Endothelial cell of umbilical vein (primary cell): Measurements from ENCODE around the gene MEAK7. TPM values are rescaled to one million over a fixed set of nuclear protein-coding genes. Genes with fewer than 3 reads are reported as not detected.

Experiments
- BruUV-seq: library from RNA; stranded (reverse); fragments of 400-500 nt; replicated peaks from 2 replicates; lab custom pipeline; 2021; lab: Mats Ljungman, UMichigan
- CTCF ChIA-PET: fragments of 300-600, 350-600 bp; sonication (Branson Sonifier 250); formaldehyde crosslinking; loops from one replicate; lab custom pipeline; 2021; ENCODE audit warnings: antibody characterized with exemption, inconsistent platforms; lab: Charles Lee
- POLR2A ChIA-PET: fragments of 300-600, 350-600 bp; sonication (Branson Sonifier 250); formaldehyde crosslinking; loops from one replicate; lab custom pipeline; 2021; ENCODE audit warnings: antibody characterized with exemption, inconsistent platforms; lab: Charles Lee
- DNase-seq: peaks from one replicate; pipeline ENCODE4 v3.0.0-alpha.2; 2011; ENCODE audit warnings: low read depth, low spot score
- FAIRE-seq: peaks from 2 replicates; lab custom pipeline; 2011; peaks lifted over from hg19 to GRCh38; lab: Jason Lieb, UNC
- H2AFZ ChIP-seq: 2 replicates; pipeline ENCODE4 v1.6.0; 2012; ENCODE audit warnings: low read depth, low read length, control low read depth, inconsistent platforms
- H3K27ac ChIP-seq: 2 replicates; pipeline ENCODE4 v1.5.1; 2011; ENCODE audit warnings: low read depth, mild to moderate bottlenecking, control low read depth, low read length, moderate library complexity; ENCODE audit not compliant: insufficient read depth
- H3K27me3 ChIP-seq, 2 experiments: 2 replicates each; pipeline versions ENCODE4 v1.6.0 to v1.6.1; 2011; ENCODE audit warnings: low read length in 2 of 2, mixed read lengths in 1 of 2; ENCODE audit not compliant: control insufficient read depth in 2 of 2, insufficient read depth in 2 of 2
- H3K36me3 ChIP-seq, 2 experiments: 2 replicates in 1 of 2; 3 replicates in 1 of 2; pipeline ENCODE4 v1.5.1; 2011; ENCODE audit warnings: low read length in 2 of 2, mild to moderate bottlenecking in 1 of 2, moderate library complexity in 1 of 2; ENCODE audit not compliant: control insufficient read depth in 2 of 2, insufficient read depth in 2 of 2; ENCODE audit errors: extremely low read depth in 1 of 2
- H3K4me1 ChIP-seq: 3 replicates; pipeline ENCODE4 v1.5.1; 2011; ENCODE audit warnings: mild to moderate bottlenecking, low read length; ENCODE audit not compliant: control insufficient read depth, insufficient read depth; ENCODE audit errors: extremely low read depth
- H3K4me2 ChIP-seq: 2 replicates; pipeline ENCODE4 v1.6.1; 2011; ENCODE audit warnings: low read length, control low read depth, mixed read lengths; ENCODE audit not compliant: insufficient read depth
- H3K4me3 ChIP-seq, 3 experiments: fragments of 200-600 bp in 1 of 3; sonication (generic), shearing (Covaris generic) in 1 of 3; replicated peaks in 1 of 3; 2 replicates each; pipeline ENCODE4 v1.5.1; 2011 to 2016; ENCODE audit warnings: control low read depth in 3 of 3, low read length in 3 of 3, mild to moderate bottlenecking in 2 of 3, inconsistent platforms in 1 of 3, low read depth in 1 of 3, moderate library complexity in 1 of 3; ENCODE audit not compliant: insufficient read depth in 1 of 3
- H3K79me2 ChIP-seq: 2 replicates; pipeline ENCODE4 v1.6.0; 2012; ENCODE audit warnings: low read length, inconsistent platforms; ENCODE audit not compliant: control insufficient read depth, insufficient read depth
- H3K9ac ChIP-seq: replicated peaks from 2 replicates; pipeline ENCODE3; 2011; ENCODE audit warnings: low read length, control low read depth; ENCODE audit not compliant: insufficient read depth; ENCODE audit errors: extremely low read depth
- H3K9me1 ChIP-seq: replicated peaks from 3 replicates; pipeline ENCODE4 v1.6.0; 2011; ENCODE audit warnings: mild to moderate bottlenecking, low read length; ENCODE audit not compliant: control insufficient read depth, insufficient read depth; ENCODE audit errors: extremely low read depth
- H3K9me3 ChIP-seq: replicated peaks from 2 replicates; pipeline ENCODE4 v1.5.1; 2012; ENCODE audit warnings: low read length, inconsistent platforms; ENCODE audit not compliant: control insufficient read depth, insufficient read depth
- H4K20me1 ChIP-seq: replicated peaks from 2 replicates; pipeline ENCODE3; 2011; ENCODE audit warnings: mild to moderate bottlenecking, low read length; ENCODE audit not compliant: control insufficient read depth, insufficient read depth; ENCODE audit errors: extremely low read depth
- EZH2 ChIP-seq: IDR thresholded peaks from 2 replicates; pipeline ENCODE4 v1.6.1; 2012; ENCODE audit warnings: borderline replicate concordance, low read depth, mild to moderate bottlenecking, moderate library complexity, low read length, inconsistent platforms; ENCODE audit not compliant: severe bottlenecking
- FOS ChIP-seq: IDR thresholded peaks from 2 replicates; pipeline ENCODE4 v1.6.1; 2011; ENCODE audit warnings: mild to moderate bottlenecking, low read length, moderate library complexity, borderline replicate concordance; ENCODE audit not compliant: insufficient read depth
- GATA2 ChIP-seq: IDR thresholded peaks from 2 replicates; pipeline ENCODE4 v1.7.0; 2011; ENCODE audit warnings: low read depth, mild to moderate bottlenecking, moderate library complexity, mixed read lengths, low read length; ENCODE audit not compliant: insufficient read length, insufficient read depth
- JUN ChIP-seq: IDR thresholded peaks from 2 replicates; pipeline ENCODE4 v1.6.1; 2011; ENCODE audit warnings: borderline replicate concordance, low read depth; ENCODE audit not compliant: insufficient read length, insufficient read depth
- MYC ChIP-seq: IDR thresholded peaks from one replicate; pipeline ENCODE4 v1.6.1; 2011; ENCODE audit warnings: mild to moderate bottlenecking, low read depth, low read length
- POLR2A ChIP-seq: IDR thresholded peaks from 2 replicates; pipeline ENCODE4 v1.6.1; 2012; ENCODE audit warnings: low read depth, mild to moderate bottlenecking, control low read depth, low read length
- POLR2AphosphoS5 ChIP-seq: IDR thresholded peaks from 2 replicates; pipeline ENCODE4 v1.6.1; 2012; ENCODE audit warnings: low read depth, mild to moderate bottlenecking, control low read depth, low read length, moderate library complexity; ENCODE audit not compliant: insufficient read depth
- dilution Hi-C: fragments of 300-500 bp; cut with MboI; formaldehyde crosslinking; loops from one replicate; pipeline ENCODE4 v1.15.0; 2019; ENCODE audit warnings: low sequenced_read_pairs; ENCODE audit not compliant: extremely low pct_ligation_motif_present
- intact Hi-C: fragments of 100-400 bp; cut with micrococcal nuclease; formaldehyde crosslinking; loops from one replicate; pipeline ENCODE4 v1.10.0; 2022
- polyA plus RNA-seq, 4 experiments: library from polyadenylated mRNA; depleted of rRNA in 3 of 4; stranded (reverse) in 3 of 4; unstranded in 1 of 4; fragments of >200 nt; gene quantifications; 2 replicates each; pipeline versions ENCODE4 v1.2.1 to v1.2.3, GENCODE V29; 2011 to 2012; ENCODE audit warnings: missing spikeins in 1 of 4
- total RNA-seq: library from RNA; stranded (reverse); gene quantifications from 2 replicates; pipeline ENCODE4 v1.2.3, GENCODE V29; 2021
- TF ChIP-seq, protein P1 (sequence below), 2 donors: IDR thresholded peaks; 1 replicate in 1 of 2; 2 replicates in 1 of 2; pipeline ENCODE4 v1.5.1; 2011; ENCODE audit warnings: low read length in 2 of 2, mild to moderate bottlenecking in 2 of 2, moderate library complexity in 2 of 2, control low read depth in 1 of 2, inconsistent platforms in 1 of 2, low read depth in 1 of 2; ENCODE audit not compliant: insufficient read depth in 1 of 2; ENCODE audit errors: extremely low read depth in 1 of 2
- TF ChIP-seq, protein P2 (sequence below): IDR thresholded peaks from 2 replicates; pipeline ENCODE4 v1.6.1; 2011; ENCODE audit not compliant: insufficient read depth, insufficient read length

Gene MEAK7
- total and polyA plus RNA-seq, 2 donors (not counting 3 experiments of a cell fraction or from before 2014, with no cell fraction given): 16.2 to 22.7 TPM

DNA sequence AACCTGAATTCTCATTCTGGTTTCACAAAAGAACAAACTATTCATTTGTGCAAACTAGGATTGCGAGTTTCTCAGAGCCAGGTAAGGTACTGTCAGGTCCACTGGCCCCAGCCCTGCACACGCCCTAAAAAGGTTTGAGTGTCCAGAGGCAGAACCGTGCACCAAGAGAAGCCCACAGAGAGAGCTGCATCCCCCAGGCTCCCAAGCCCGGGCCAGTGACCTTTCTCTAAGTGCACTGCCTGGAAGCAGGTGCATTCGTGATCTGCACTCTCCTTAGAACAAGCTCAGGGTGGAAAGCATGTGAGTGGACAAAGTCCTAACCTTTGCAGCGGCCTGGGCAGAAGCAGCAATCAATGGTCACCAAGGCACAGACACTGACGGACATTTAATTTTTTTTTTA lies 26.8 kb downstream of the MEAK7 start:
- Histone ChIP-seq H3K9ac (no peak overlapping the region), H2AFZ (no peak overlapping the region), H3K79me2 (no peaks in the 10 kb centered on the region), H4K20me1 (no peaks in the 10 kb centered on the region), H3K9me1 (no peaks in the 10 kb centered on the region), H3K4me3 (no peak overlapping the region), H3K36me3 (peaks cover 0 to 8% of the 10 kb centered on the region in 2 experiments), H3K4me1 (no peaks in the 10 kb centered on the region), H3K4me2 (no peak overlapping the region), H3K27ac (no peak overlapping the region), H3K9me3 (no peaks in the 10 kb centered on the region), H3K27me3 (no peaks in the 10 kb centered on the region)
- no peak for FAIRE-seq
- ChIA-PET CTCF (interaction anchor here (2.4 kb wide), 1 partner anchor 200 kb away, joined by 15 read pairs; no protein-coding TSS in a partner anchor), POLR2A (interaction anchor here (0.6 kb wide), 1 partner anchor 246 kb away, joined by 3 read pairs; no protein-coding TSS in a partner anchor)
- intact Hi-C loops: no loop called here
- DNase-seq: no peak
- BruUV-seq: no TSS peak
- dilution Hi-C loops: no loop called here
- TF ChIP-seq, protein P1, sequence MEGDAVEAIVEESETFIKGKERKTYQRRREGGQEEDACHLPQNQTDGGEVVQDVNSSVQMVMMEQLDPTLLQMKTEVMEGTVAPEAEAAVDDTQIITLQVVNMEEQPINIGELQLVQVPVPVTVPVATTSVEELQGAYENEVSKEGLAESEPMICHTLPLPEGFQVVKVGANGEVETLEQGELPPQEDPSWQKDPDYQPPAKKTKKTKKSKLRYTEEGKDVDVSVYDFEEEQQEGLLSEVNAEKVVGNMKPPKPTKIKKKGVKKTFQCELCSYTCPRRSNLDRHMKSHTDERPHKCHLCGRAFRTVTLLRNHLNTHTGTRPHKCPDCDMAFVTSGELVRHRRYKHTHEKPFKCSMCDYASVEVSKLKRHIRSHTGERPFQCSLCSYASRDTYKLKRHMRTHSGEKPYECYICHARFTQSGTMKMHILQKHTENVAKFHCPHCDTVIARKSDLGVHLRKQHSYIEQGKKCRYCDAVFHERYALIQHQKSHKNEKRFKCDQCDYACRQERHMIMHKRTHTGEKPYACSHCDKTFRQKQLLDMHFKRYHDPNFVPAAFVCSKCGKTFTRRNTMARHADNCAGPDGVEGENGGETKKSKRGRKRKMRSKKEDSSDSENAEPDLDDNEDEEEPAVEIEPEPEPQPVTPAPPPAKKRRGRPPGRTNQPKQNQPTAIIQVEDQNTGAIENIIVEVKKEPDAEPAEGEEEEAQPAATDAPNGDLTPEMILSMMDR (IDR thresholded peaks at IDR 0.05; ENCODE audit: extremely low read depth in 1 of 2, insufficient read depth in 1 of 2, low read depth in 1 of 2, low read length in 2 of 2): no peak
- TF ChIP-seq POLR2AphosphoS5 (no peak), FOS (no peak), EZH2 (no peak), MYC (no peak), JUN (no peak), GATA2 (no peak), POLR2A (no peak)
- TF ChIP-seq, protein P2, sequence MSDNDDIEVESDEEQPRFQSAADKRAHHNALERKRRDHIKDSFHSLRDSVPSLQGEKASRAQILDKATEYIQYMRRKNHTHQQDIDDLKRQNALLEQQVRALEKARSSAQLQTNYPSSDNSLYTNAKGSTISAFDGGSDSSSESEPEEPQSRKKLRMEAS: no peak
